HepG2 (cell line): Measurements from ENCODE around the gene ATOH8. TPM values are rescaled to one million over a fixed set of nuclear protein-coding genes. Genes with fewer than 3 reads are reported as not detected.

Source experiments
- ATAC-seq: fragments of 200-7000 bp; cut with Tn5 transposase; 3 replicates; pipeline ENCODE4 v1.9.1; 2020; ENCODE audit warnings: mild to moderate bottlenecking, moderate library complexity
- BruUV-seq: library from RNA; stranded (reverse); fragments of 400-500 nt; replicated peaks from 2 replicates; lab custom pipeline; 2021; lab: Mats Ljungman, UMichigan
- CTCF ChIA-PET: fragments of 300-600 bp; formaldehyde crosslinking; extraction: SDS; loops from one replicate; lab custom pipeline; 2021; ENCODE audit warnings: low total read pairs, inconsistent platforms, low intra/inter-chr PET ratio; lab: Yijun Ruan, JAX
- POLR2A ChIA-PET: fragments of 350-600 bp; sonication (Branson Sonifier 250); formaldehyde crosslinking; loops from one replicate; lab custom pipeline; 2020; ENCODE audit warnings: antibody characterized with exemption, inconsistent platforms; lab: Yijun Ruan, JAX
- DNase-seq: peaks from one replicate; pipeline ENCODE4 v3.0.0-alpha.2; 2015; ENCODE audit warnings: low spot score
- FAIRE-seq: peaks from 3 replicates; lab custom pipeline; 2011; peaks lifted over from hg19 to GRCh38; lab: Jason Lieb, UNC
- H2AFZ ChIP-seq: one replicate; pipeline ENCODE4 v1.6.1; 2011; ENCODE audit warnings: low read length, inconsistent platforms
- H3K27ac ChIP-seq: fragments of 300-600 bp; 3 replicates; pipeline ENCODE4 v1.8.0; 2011; ENCODE audit warnings: mixed run types, mild to moderate bottlenecking, mixed read lengths, low read length, inconsistent platforms; ENCODE audit not compliant: insufficient read depth; ENCODE audit errors: extremely low read length
- H3K27me3 ChIP-seq, 2 experiments: fragments of 200-600 bp in 1 of 2; 2 replicates in 1 of 2; 3 replicates in 1 of 2; pipeline versions ENCODE4 v1.6.0 to v1.8.0; 2011; ENCODE audit warnings: low read length in 2 of 2, mild to moderate bottlenecking in 2 of 2, moderate library complexity in 2 of 2, inconsistent platforms in 1 of 2; ENCODE audit not compliant: insufficient read depth in 2 of 2, control insufficient read depth in 1 of 2
- H3K36me3 ChIP-seq, 2 experiments: fragments of 200-600 bp in 1 of 2; replicated peaks in 1 of 2; 2 replicates in 1 of 2; 3 replicates in 1 of 2; pipeline versions ENCODE4 v1.5.1 to v1.8.0; 2011; ENCODE audit warnings: low read length in 2 of 2, inconsistent platforms in 1 of 2; ENCODE audit not compliant: insufficient read depth in 2 of 2, control insufficient read depth in 1 of 2
- H3K4me1 ChIP-seq: 2 replicates; pipeline ENCODE4 v1.5.1; 2012; ENCODE audit warnings: low read length, inconsistent platforms; ENCODE audit not compliant: insufficient read depth
- H3K4me2 ChIP-seq: 2 replicates; pipeline ENCODE4 v1.6.0; 2011; ENCODE audit warnings: low read depth, low read length, inconsistent platforms
- H3K4me3 ChIP-seq, 3 experiments: fragments of 200-600 bp in 1 of 3; sonication (generic), shearing (Covaris generic) in 1 of 3; replicated peaks in 1 of 3; 2 replicates each; pipeline ENCODE4 v1.5.1; 2011 to 2016; ENCODE audit warnings: low read length in 3 of 3, inconsistent platforms in 2 of 3, low read depth in 2 of 3, mild to moderate bottlenecking in 2 of 3, control low read depth in 1 of 3, mixed read lengths in 1 of 3; ENCODE audit not compliant: insufficient read depth in 1 of 3
- H3K79me2 ChIP-seq: one replicate; pipeline ENCODE4 v1.6.1; 2011; ENCODE audit warnings: low read length, inconsistent platforms; ENCODE audit not compliant: insufficient read depth
- H3K9ac ChIP-seq: 2 replicates; pipeline ENCODE4 v1.6.0; 2011; ENCODE audit warnings: mild to moderate bottlenecking, low read depth, low read length, inconsistent platforms; ENCODE audit not compliant: insufficient read depth
- H3K9me3 ChIP-seq: 2 replicates; pipeline ENCODE4 v1.5.1; 2012; ENCODE audit warnings: mild to moderate bottlenecking, low read length
- H4K20me1 ChIP-seq: 2 replicates; pipeline ENCODE4 v1.6.0; 2011; ENCODE audit warnings: inconsistent platforms, mild to moderate bottlenecking, low read length, moderate library complexity; ENCODE audit not compliant: insufficient read depth
- CBX5 ChIP-seq: sonication (generic); formaldehyde crosslinking; IDR thresholded peaks from 2 replicates; pipeline ENCODE4 v1.4.0; 2020; ENCODE audit warnings: missing genetic modification reagents, borderline replicate concordance
- CHD2 ChIP-seq: IDR thresholded peaks from 2 replicates; pipeline ENCODE4 v1.6.1; 2011; ENCODE audit warnings: low read depth, low read length, improper control_type of control experiment
- GATA4 ChIP-seq: sonication (generic); IDR thresholded peaks from 2 replicates; pipeline ENCODE4 v1.6.1; 2016; ENCODE audit warnings: antibody characterized with exemption, low read depth, borderline replicate concordance
- HMGA1 ChIP-seq: sonication (generic); formaldehyde crosslinking; conservative IDR thresholded peaks from 2 replicates; pipeline ENCODE4 v1.4.0; 2020; ENCODE audit warnings: missing genetic modification reagents
- ISL2 ChIP-seq: sonication (generic); formaldehyde crosslinking; IDR thresholded peaks from 2 replicates; pipeline ENCODE4 v1.5.0; 2020; ENCODE audit warnings: missing genetic modification reagents
- NFE2 ChIP-seq: sonication (generic); formaldehyde crosslinking; IDR thresholded peaks from 2 replicates; pipeline ENCODE4 v1.4.0; 2020; ENCODE audit warnings: missing genetic modification reagents
- REPIN1 ChIP-seq: sonication (generic); formaldehyde crosslinking; IDR thresholded peaks from 2 replicates; pipeline ENCODE4 v1.8.0; 2022; ENCODE audit warnings: missing genetic modification reagents, low read depth, mild to moderate bottlenecking, borderline replicate concordance
- RFX5 ChIP-seq: IDR thresholded peaks from 2 replicates; pipeline ENCODE4 v1.6.1; 2011; ENCODE audit warnings: low read depth, low read length, improper control_type of control experiment
- SCMH1 ChIP-seq: sonication (generic); formaldehyde crosslinking; IDR thresholded peaks from 2 replicates; pipeline ENCODE4 v1.9.0; 2021; ENCODE audit warnings: missing genetic modification reagents, mild to moderate bottlenecking, borderline replicate concordance
- SRY ChIP-seq: sonication (generic); formaldehyde crosslinking; IDR thresholded peaks from 2 replicates; pipeline ENCODE4 v1.8.0; 2022; ENCODE audit warnings: mild to moderate bottlenecking, missing genetic modification reagents
- WIZ ChIP-seq: sonication (generic); formaldehyde crosslinking; IDR thresholded peaks from 2 replicates; pipeline ENCODE4 v1.5.1; 2020; ENCODE audit warnings: mild to moderate bottlenecking, missing genetic modification reagents
- ZNF124 ChIP-seq: sonication (generic); formaldehyde crosslinking; IDR thresholded peaks from 2 replicates; pipeline ENCODE4 v1.4.0; 2020; ENCODE audit warnings: missing genetic modification reagents
- ZNF253 ChIP-seq: sonication (generic); formaldehyde crosslinking; IDR thresholded peaks from 2 replicates; pipeline ENCODE4 v1.8.0; 2022; ENCODE audit warnings: mild to moderate bottlenecking, missing genetic modification reagents, borderline replicate concordance
- ZNF615 ChIP-seq: sonication (generic); formaldehyde crosslinking; IDR thresholded peaks from 2 replicates; pipeline ENCODE4 v1.5.0; 2020; ENCODE audit warnings: mild to moderate bottlenecking, missing genetic modification reagents, borderline replicate concordance
- ZNF629 ChIP-seq: sonication (generic); formaldehyde crosslinking; conservative IDR thresholded peaks from 2 replicates; pipeline ENCODE4 v1.5.0; 2020; ENCODE audit warnings: missing genetic modification reagents
- WGBS: methylation state at CpG from one replicate; pipeline ENCODE4 v1.1.6; 2017; ENCODE audit warnings: low lambda C conversion rate; 5-methylcytosine and 5-hydroxymethylcytosine counted together
- in situ Hi-C: cut with HindIII; loops from 2 replicates; pipeline ENCODE4 v1.10.0; 2017; ENCODE audit warnings: low pct_unique_long_range_greater_than_20kb; ENCODE audit not compliant: extremely low pct_ligation_motif_present
- intact Hi-C: fragments of 100-400 bp; cut with micrococcal nuclease; formaldehyde crosslinking; loops from one replicate; pipeline ENCODE4 v1.10.0; 2022; ENCODE audit not compliant: unreplicated experiment
- polyA plus RNA-seq, 8 experiments: library from polyadenylated mRNA; depleted of rRNA in 3 of 8; stranded (reverse) in 7 of 8; unstranded in 1 of 8; fragments of >200 nt; fragmentation: Illumina TruSeq in 4 of 8; extraction: Trizol in 4 of 8; gene quantifications; 2 replicates each; pipeline versions ENCODE4 v1.2.1 to v1.2.3, GENCODE V29; 2011 to 2016; ENCODE audit warnings: low read depth in 4 of 8, missing spikeins in 1 of 8, mixed read lengths in 1 of 8; ENCODE audit not compliant: insufficient read depth in 1 of 8
- total RNA-seq, 5 experiments: library from RNA; depleted of rRNA; stranded (reverse); fragments of >200 nt; fragmentation: Illumina TruSeq; extraction: Trizol; gene quantifications; 2 replicates each; pipeline ENCODE4 v1.2.3, GENCODE V29; 2016; ENCODE audit warnings: low read depth in 1 of 5

ATOH8 gene
- total and polyA plus RNA-seq, 2 of the 13 experiments (the other 11 are each of a cell fraction or from before 2014, with no cell fraction given) = 0.13 to 0.61 TPM

GRCh38 chr2:85831735-85832134, 77.9 kb downstream of the ATOH8 start:
- DNase-seq (no peak), ATAC-seq (no peak), FAIRE-seq (no peak)
- ChIA-PET CTCF (no interaction called here), POLR2A (no interaction called here)
- H3K4me3 ChIP-seq = no peak overlapping the region
- intact Hi-C loops = no loop called here
- no peaks in the 10 kb centered on the region for H3K9me3 ChIP-seq
- no peak overlapping the region for H3K4me2 ChIP-seq
- H3K4me1 ChIP-seq = peaks cover 6% of the 10 kb centered on the region; the same call in 1 of the 2 replicates
- no peaks in the 10 kb centered on the region for H4K20me1 ChIP-seq
- in situ Hi-C loops = no loop called here
- no TSS peak for BruUV-seq
- peaks cover 0 to 8% of the 10 kb centered on the region in 2 experiments; a peak in 1 of 5 replicates for H3K27me3 ChIP-seq
- H3K79me2 ChIP-seq = no peaks in the 10 kb centered on the region
- no peak overlapping the region for H3K27ac ChIP-seq
- no peaks in the 10 kb centered on the region for H3K36me3 ChIP-seq
- H3K9ac ChIP-seq = no peak overlapping the region
- WGBS = 10% methylated on average over 2 of the region's 2 CpGs
- H2AFZ ChIP-seq = no peak overlapping the region
- TF ChIP-seq CBX5 (CRISPR knock-in tag) (no peak), CHD2 (no peak), SCMH1 (no peak), WIZ (CRISPR knock-in tag) (no peak), ZNF253 (CRISPR knock-in tag) (no peak), REPIN1 (no peak), ISL2 (CRISPR knock-in tag) (no peak), GATA4 (no peak), NFE2 (no peak), ZNF629 (CRISPR knock-in tag) (no peak), SRY (CRISPR knock-in tag) (no peak), RFX5 (no peak), ZNF615 (CRISPR knock-in tag) (no peak), ZNF124 (CRISPR knock-in tag) (no peak), HMGA1 (CRISPR knock-in tag) (no peak)
